ENCODE results near the gene BICDL1.
"Not testable (repeated sequence)": the region's sequence is repeated elsewhere in the genome, so short reads cannot be mapped to it uniquely, and the experiment has no call there.

DNA sequence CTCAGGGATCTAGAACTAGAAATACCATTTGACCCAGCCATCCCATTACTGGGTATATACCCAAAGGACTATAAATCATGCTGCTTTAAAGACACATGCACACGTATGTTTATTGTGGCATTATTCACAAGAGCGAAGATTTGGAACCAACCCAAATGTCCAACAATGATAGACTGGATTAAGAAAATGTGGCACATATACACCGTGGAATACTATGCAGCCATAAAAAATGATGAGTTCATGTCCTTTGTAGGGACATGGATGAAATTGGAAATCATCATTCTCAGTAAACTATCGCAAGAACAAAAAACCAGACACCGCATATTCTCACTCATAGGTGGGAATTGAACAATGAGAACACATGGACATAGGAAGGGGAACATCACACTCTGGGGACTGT, 56.3 kb downstream of the BICDL1 start:
- not testable (repeated sequence) for TF ChIP-seq YY1 (tag by site-specific recombination; IDR thresholded peaks at IDR 0.05); KLF9 (tag by site-specific recombination; IDR thresholded peaks at IDR 0.05; ENCODE audit: low read depth)
